Measurements from ENCODE around the gene WWOX. TPM values are rescaled to one million over a fixed set of nuclear protein-coding genes. Genes with fewer than 3 reads are reported as not detected.
A peak's percentile ranks its signal among the peaks of the same experiment; 100 is the strongest.

The WWOX gene
- total RNA-seq, 1 experiment from 2014 or later, result 5.3 TPM

DNA sequence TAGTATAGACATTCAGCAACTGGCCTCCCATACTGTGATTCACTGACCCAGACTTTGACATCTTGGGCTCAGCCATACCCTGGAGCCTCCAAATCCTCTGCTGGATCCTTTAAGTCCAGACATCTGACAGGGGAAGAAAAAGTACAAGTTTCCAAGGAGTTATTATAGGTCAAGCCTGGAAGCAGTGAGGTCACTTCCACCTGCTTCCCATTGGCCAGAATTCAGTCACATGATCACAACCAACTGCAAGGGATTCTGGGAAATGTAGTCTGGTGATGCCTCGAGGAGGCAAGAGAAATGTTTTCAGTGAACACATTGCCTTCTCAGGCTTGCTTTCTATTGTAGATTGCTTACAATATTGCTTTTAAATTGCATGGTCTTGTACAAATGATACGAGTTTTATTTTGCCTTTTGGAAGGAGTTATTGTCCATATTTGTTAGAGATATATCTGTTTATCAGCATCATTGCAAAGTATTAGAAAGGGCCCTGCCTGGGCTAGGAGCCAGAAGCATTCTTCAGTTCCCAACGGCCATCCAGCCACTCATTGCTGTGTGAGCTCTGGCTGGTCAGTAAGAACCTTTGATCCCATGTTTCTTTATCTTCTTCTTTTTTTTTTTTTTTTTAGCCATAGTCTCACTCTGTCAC lies 696.9 kb downstream of the WWOX start:
- in situ Hi-C loops (cut with HindIII; ENCODE audit: low pct_unique_long_range_greater_than_20kb, low sequenced_read_pairs), result no loop called here
- DNase-seq (ENCODE audit: low read depth, low spot score), result peak; percentile 68

DNA sequence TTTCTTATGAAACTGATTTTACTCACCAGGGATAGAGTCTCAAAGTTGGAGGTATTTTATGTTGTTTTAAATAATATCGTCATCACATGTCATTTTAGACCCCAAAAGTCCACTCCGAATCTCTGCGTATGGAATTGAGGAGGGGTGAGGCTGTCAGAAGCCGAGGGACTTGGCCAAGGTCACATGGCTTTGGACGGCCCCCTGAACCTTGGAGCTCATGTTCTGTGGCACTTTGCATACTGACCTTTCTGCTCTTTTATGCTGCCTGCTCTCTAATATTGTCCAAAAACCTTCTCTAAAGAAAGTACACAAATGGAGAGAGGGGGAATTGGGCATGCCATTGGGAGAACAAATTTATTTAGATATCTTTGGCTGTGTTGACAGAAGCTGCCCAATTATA lies 700.0 kb downstream of the WWOX start:
- in situ Hi-C loops (cut with HindIII; ENCODE audit: low pct_unique_long_range_greater_than_20kb, low sequenced_read_pairs), result no loop called here
- DNase-seq (ENCODE audit: low read depth, low spot score), result no peak

DNA sequence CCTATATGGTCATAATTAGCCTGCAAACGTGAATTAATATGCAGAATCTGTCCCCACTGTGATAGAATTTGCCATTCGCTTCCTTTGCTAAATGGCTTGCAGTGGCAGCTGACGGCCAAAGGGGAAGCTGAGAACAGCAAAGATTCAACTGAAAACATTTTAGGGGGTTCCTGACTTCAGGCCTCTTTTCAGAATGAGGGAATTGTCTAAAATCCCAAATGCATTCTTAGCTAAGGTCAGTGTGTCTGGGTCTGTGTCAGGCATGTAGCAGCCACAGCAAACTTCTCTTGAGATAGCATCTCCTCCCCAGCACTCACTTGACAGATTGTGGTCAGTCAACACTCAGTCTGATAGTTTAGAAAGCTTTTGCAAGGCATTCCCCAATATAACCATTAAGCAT lies 701.1 kb downstream of the WWOX start:
- DNase-seq (ENCODE audit: low read depth, low spot score), result no peak
- in situ Hi-C loops (cut with HindIII; ENCODE audit: low pct_unique_long_range_greater_than_20kb, low sequenced_read_pairs), result no loop called here

DNA sequence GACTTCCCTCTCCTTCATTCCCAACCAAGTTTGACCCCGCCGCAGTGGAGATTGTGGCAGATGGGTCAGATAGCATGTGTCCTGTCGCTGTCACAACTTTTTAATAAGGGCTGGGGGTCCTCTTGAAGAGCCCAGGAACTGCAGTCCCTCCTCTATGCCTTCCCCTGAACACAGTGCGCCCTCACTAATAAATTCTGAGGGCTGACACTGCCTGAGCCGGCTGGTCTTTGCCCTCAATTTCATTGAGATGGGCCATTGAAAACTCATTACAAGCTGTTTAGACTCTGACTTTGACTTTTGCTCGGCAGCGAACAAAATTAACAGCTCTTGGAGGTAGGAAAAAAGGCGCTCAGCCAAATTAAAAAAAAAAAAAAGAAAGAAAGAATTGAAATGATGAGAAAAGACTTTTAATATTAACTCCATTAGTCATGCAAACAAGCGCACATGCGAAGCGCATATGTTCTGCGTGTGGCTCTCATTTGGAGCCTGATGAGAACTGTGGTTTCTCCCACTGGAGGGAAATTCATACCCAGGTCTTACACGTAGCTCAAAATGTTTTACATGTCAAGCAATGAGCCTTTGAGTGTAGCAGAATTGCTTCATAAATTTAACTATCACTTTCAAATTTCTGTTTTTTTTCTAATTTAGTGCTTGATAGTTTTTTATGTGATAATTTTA lies 704.7 kb downstream of the WWOX start:
- in situ Hi-C loops (cut with HindIII; ENCODE audit: low pct_unique_long_range_greater_than_20kb, low sequenced_read_pairs), result no loop called here
- no peak for DNase-seq (ENCODE audit: low read depth, low spot score)

DNA sequence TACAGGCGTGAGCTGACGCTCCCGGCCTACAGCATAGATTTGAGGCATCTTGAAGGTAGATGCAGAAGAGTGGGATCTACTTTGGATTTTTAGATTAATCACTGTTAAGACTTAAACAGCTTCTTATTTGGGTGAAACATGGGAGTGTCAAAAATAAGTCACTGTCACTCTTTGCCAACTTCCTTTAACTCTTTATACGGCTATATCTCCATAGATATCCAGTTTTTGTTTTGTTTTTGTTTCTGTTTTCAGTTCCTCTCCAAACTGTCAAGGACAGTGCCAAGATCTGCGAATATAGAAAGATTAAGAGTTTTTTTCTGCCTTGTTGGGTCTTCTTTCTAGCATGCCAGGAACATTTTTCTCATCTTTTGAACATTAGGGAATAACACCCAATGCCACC lies 706.1 kb downstream of the WWOX start:
- in situ Hi-C loops (cut with HindIII; ENCODE audit: low pct_unique_long_range_greater_than_20kb, low sequenced_read_pairs), result no loop called here
- no peak for DNase-seq (ENCODE audit: low read depth, low spot score)

DNA sequence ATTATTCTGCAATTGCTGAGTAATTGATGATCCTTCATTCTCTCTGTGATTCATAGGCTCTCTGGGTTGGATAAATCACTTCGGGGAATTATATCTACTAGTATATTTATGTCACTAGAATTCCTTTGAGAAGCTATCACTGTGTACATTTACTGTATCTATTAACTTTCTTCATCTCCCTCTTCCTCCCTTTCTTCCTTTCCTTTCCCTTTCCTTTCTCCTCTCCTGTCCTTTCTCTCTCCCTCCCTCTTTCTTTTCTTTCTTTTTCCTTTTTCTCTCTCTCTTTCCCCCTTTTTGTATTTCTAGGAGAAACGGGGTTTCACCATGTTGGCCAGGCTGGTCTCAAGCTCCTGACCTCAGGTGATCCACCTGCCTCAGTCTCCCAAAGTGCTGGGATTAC lies 711.8 kb downstream of the WWOX start:
- DNase-seq (ENCODE audit: low read depth, low spot score), result no peak
- in situ Hi-C loops (cut with HindIII; ENCODE audit: low pct_unique_long_range_greater_than_20kb, low sequenced_read_pairs), result no loop called here

DNA sequence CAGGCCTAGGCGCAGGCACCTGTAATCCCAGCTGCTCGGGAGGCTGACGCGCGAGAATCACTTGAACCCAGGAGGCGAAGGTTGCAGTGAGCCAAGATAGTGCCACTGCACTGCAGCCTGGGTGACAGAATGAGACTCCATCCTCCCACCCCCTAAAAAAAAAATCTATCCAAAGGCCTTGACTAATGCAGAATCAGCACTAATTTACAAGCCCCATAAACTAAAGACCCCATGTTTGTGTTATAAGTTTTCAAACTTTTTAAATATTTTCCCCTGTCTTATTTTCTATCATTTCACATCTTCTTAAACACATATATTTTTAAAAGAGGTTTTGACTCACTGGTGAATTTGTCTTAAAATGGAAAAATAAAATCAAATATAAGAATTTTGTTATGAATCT lies 713.1 kb downstream of the WWOX start:
- in situ Hi-C loops (cut with HindIII; ENCODE audit: low pct_unique_long_range_greater_than_20kb, low sequenced_read_pairs), result no loop called here
- no peak for DNase-seq (ENCODE audit: low read depth, low spot score)

DNA sequence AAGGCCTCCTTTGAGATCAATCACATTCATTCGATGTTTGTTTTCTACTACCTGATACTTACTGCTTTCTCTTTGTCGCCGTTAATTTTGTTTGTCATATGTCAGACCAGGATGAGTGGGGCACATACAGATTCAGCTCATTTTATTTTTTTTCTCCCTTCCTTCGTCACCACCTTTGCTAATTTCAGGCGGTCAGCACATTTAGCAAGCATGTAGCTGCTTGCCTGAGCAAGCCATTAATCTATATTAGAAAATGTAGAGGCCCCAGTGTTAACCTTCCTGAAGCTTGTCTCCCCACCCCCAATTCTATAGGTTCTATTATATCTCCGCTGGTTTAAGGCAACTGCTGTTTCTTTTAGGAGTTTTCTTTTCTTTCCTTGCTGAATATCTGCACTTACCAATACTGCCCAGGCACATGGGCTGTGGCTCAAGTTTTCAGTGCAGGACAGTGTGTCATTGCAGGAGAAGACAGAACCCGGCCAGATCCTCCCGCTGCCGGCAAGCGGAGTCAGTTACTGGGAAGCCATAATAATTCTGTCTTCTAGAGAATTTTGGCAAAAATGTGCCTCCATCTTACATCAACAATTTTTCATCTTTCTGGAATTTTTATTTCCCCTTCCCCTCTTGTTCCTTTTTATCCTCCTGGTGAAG lies 714.3 kb downstream of the WWOX start:
- in situ Hi-C loops (cut with HindIII; ENCODE audit: low pct_unique_long_range_greater_than_20kb, low sequenced_read_pairs), result no loop called here
- DNase-seq (ENCODE audit: low read depth, low spot score), result no peak

DNA sequence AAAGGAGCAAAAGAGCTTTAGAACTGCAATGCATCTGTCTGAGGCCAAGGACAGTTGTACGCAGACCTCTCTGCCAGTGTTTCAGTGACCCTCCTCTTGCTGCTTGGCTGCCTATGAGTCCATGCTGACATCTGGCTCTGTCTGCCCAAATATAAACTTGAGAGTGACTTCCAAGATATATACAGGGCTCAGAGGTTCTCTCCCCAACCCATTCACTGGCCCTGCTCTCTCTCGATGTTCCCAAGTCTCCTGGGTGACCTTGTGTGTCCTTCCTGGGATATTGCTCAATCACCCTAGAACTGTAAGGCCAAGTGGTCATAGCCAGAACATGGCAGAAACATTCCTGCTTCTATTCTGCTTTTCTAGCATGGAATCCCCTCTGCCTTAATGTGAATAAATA lies 716.3 kb downstream of the WWOX start:
- in situ Hi-C loops (cut with HindIII; ENCODE audit: low pct_unique_long_range_greater_than_20kb, low sequenced_read_pairs), result no loop called here
- no peak for DNase-seq (ENCODE audit: low read depth, low spot score)

DNA sequence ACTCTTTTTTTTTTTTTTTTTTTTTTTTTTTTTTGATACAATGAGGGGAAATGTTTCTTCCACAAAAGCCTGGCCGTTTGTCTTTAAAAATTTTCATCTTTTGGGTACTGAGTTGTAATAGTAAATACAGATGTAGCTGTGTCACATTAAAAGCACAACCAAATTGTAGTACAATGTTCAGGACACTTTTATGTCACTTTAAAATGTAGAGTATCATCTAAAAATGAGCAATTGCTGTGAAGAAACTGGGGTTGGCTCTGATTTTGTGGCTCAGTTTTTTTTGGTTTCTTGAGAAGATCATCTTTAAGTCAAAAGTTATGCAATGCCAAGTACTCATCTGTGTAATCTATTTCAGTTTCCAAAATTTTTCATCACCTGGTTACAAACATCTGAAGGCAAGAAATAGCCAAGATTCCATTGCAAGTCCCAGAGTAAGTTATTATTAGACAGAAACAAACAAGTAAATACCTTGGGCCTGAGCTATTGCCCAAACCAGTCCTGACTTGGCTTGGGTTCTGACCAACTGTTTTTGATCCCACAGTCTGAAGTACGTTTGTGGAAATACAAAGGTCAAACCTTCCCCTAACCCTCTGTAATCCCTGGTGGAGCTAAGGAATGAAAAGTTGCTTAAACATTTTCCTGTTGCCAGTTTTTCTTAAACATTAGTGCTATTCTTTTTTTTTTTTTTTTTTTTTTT lies 717.2 kb downstream of the WWOX start:
- no peak for DNase-seq (ENCODE audit: low read depth, low spot score)
- in situ Hi-C loops (cut with HindIII; ENCODE audit: low pct_unique_long_range_greater_than_20kb, low sequenced_read_pairs), result no loop called here

DNA sequence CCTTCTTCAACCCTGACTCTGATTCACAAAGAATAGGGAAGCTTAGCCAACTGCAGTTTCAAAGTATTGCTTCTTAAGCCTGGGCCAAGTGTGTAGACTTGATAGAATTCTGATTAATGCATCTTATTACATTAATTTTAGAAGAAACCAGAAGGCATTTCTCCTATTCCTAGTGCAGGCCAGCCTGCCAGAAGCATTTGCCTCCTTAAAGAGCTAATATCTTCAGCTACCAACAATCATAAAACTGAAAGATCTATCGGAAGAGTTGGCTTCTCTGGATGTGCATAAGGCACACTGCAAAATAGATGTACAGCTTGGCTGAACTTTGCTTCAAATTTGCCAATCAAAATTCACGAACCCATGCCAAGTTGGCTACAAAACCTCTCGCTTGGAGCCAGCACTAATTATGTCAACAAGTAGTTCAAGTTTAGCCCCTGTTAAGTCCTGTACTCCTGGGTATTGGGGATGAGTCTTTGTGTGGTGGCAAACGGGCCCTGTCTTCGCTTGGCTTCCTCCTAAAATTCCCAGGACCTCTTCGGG lies 717.8 kb downstream of the WWOX start:
- DNase-seq (ENCODE audit: low read depth, low spot score), result no peak
- in situ Hi-C loops (cut with HindIII; ENCODE audit: low pct_unique_long_range_greater_than_20kb, low sequenced_read_pairs), result no loop called here

DNA sequence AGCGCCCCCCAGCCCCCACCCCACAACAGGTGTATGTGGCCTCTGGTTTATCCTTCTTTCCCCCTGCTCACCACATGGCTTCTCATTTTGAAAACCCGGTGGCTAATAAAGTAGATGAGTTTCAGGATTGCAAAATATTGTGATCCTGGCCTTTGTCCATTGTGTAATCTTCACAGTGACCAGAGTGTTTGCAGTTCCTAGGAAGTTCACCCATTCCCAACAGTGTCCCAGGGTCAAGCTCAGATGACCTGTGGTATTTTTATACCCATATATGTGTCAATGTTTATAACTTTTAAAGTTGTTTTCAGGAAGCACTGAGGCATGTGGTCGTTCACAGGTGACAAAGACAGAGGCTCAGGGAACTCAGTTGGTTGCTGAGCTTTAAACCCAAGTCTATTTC lies 721.9 kb downstream of the WWOX start:
- in situ Hi-C loops (cut with HindIII; ENCODE audit: low pct_unique_long_range_greater_than_20kb, low sequenced_read_pairs), result no loop called here
- DNase-seq (ENCODE audit: low read depth, low spot score), result no peak

DNA sequence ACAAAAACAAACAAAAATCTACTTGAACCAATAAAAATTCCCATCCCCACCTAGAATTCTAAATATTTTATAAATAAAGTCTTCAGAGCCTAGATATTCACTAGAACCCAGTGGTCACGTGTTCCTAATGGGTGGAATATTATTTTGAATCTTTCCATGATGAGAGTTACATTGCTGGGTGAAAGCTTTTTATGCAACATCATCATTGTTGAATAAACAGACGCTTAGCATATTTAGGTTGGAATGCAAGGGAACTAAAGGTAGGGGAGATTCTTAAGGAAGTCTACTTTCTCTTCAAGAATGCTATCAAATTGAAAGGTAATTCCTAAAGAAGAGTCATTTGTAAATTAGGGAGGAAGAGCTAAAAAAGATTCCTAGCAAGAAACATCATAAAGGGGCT lies 723.1 kb downstream of the WWOX start:
- DNase-seq (ENCODE audit: low read depth, low spot score), result no peak
- in situ Hi-C loops (cut with HindIII; ENCODE audit: low pct_unique_long_range_greater_than_20kb, low sequenced_read_pairs), result no loop called here

DNA sequence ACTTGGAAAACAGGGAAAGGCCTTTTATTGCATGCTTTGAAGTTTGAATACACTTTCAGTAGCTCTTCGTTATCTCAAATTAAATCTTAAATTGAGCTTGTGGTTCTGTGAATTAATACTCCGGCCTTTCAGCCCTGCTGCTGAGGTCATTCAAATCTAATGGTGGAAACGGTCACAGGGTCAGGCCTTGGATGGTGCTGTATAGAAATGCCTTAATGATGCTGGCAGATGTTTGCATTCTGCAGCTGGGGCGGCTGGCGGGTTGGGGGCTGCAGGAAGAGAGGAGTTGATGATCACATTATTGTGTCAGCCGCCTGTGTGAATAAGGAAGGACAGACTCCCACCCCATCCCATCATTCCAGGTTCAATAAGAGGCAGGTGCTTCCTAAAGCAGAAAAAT lies 723.6 kb downstream of the WWOX start:
- DNase-seq (ENCODE audit: low read depth, low spot score), result no peak
- in situ Hi-C loops (cut with HindIII; ENCODE audit: low pct_unique_long_range_greater_than_20kb, low sequenced_read_pairs), result no loop called here

DNA sequence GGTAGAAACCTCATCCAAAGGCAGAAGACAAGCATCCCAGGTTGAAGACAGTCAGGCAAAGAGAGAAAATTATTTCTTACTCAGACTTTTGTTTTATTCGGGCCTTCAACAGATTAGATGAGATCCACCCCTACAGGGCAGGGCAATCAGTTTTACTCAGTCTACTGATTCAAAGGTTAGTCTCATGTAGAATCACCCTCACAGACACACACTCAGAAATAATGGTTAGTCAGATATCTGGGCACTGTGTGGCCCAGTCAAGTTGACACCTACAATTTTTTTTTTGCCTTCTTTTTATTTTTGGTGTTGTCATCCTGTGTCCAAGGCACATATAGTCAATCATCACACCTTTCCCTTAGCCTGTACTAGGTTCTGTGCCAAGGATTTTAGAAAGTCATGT lies 729.8 kb downstream of the WWOX start:
- in situ Hi-C loops (cut with HindIII; ENCODE audit: low pct_unique_long_range_greater_than_20kb, low sequenced_read_pairs), result no loop called here
- no peak for DNase-seq (ENCODE audit: low read depth, low spot score)

DNA sequence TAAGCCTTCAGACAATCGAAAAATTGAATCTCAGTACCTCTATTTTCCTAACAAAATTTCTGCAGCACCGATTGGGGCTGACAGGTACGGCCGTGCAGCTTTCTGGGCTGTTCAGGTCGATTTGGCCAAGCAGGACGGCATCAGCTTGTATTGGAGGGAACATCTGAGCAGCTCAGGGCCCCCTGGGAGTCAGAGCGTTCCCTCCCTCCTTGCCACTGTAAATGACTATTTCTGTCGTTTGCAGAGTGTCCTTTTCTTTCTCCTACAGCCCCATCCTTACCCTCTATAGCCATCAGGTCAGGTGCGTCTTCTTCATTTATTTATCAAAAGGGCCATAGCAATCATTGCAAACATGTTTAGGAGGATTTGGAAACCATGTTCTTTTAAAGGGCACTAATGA lies 731.1 kb downstream of the WWOX start:
- DNase-seq (ENCODE audit: low read depth, low spot score), result no peak
- in situ Hi-C loops (cut with HindIII; ENCODE audit: low pct_unique_long_range_greater_than_20kb, low sequenced_read_pairs), result no loop called here

DNA sequence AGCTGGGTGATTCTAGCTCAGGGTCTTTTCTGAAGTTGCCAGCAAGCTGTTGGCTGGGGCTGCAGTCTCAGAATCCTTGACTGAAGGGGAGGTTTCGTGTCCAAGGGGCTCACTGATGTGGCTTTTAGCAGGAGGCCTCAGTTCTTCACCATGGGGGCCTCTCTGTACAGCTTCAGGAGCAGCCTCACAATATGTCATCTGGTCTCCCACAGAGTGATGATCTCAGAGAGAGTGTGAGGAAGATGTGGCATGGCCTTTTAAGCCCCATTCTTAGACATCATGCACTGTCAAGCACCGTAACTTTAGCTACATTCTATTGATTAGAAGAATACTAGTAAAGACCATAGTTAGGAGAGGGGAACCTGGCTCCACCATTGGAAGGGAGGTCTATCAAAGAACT lies 732.6 kb downstream of the WWOX start:
- no peak for DNase-seq (ENCODE audit: low read depth, low spot score)
- in situ Hi-C loops (cut with HindIII; ENCODE audit: low pct_unique_long_range_greater_than_20kb, low sequenced_read_pairs), result no loop called here

DNA sequence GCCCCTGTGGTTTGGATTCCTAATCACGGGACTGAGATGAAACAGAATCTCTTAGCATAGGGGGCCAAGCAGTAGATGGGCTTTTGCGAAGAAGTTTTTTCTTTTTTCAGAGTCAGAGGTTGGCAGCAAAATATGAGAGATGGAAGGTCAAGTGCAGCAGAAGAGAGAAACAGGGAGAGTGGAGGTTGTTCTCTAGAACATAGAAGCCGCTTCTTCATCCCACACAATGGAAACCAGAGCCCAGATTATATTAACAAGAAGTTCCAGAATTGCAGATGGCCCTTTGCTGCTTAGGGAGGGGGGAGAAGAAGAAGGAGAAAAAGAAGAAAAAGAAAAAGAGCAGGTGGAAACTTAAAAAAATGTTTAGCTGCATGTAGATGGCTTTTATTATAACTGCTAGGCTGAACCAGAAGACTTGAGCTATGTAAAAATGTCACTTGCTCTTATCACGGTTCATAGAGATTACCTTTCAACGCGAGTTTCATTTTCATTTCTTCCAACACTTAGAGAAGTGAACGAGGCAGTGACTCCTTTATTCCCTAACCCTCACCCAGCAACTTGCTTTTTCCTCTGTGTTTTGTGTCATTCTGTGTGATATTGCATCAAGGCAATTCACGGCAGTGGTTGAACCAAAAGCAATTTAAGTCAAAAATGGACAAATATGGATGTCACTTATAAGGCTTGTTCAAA lies 737.5 kb downstream of the WWOX start:
- DNase-seq (ENCODE audit: low read depth, low spot score), result no peak
- in situ Hi-C loops (cut with HindIII; ENCODE audit: low pct_unique_long_range_greater_than_20kb, low sequenced_read_pairs), result no loop called here
